ENCODE results near the gene ZNF266.

The ZNF266 gene

GRCh38 chr19:9406798-9407352 lies 28.5 kb downstream of the ZNF266 start:
- peak overlapping the region; percentile 90 for H3K4me3 ChIP-seq (ENCODE audit: low read depth, low read length)
- TF ChIP-seq CTCF (IDR thresholded peaks at IDR 0.05; ENCODE audit: low read depth, low read length) = no peak

GRCh38 chr19:9381361-9381785 lies 54.0 kb downstream of the ZNF266 start:
- no peak overlapping the region for H3K4me3 ChIP-seq (ENCODE audit: low read depth, low read length)
- no peak for TF ChIP-seq CTCF (IDR thresholded peaks at IDR 0.05; ENCODE audit: low read depth, low read length)

GRCh38 chr19:9370738-9371619 lies 64.4 kb downstream of the ZNF266 start:
- no peak for TF ChIP-seq CTCF (IDR thresholded peaks at IDR 0.05; ENCODE audit: low read depth, low read length)
- H3K4me3 ChIP-seq (ENCODE audit: low read depth, low read length) = no peak overlapping the region

GRCh38 chr19:9362905-9363304 lies 72.5 kb downstream of the ZNF266 start, which contains the start of gene ZNF177:
ZNF177 (plus strand) TSS chr19:9363013; CDS start chr19:9378312, 15,299 bp downstream.
- H3K4me3 ChIP-seq (ENCODE audit: low read depth, low read length) = peak within 1 kb of the TSS; percentile 46
- TF ChIP-seq CTCF (IDR thresholded peaks at IDR 0.05; ENCODE audit: low read depth, low read length) = no peak
